Spleen (tissue), 11 donors: Measurements from ENCODE around the gene RHBDL3. TPM values are rescaled to one million over a fixed set of nuclear protein-coding genes. Genes with fewer than 3 reads are reported as not detected.

Experiments used
- DNase-seq: peaks from one replicate; pipeline ENCODE4 v3.0.0-alpha.2; 2020
- H3K27ac ChIP-seq, 8 donors: fragments of 200-600 bp; sonication (generic) in 7 of 8; 1 replicate in 4 of 8; 2 replicates in 4 of 8; pipeline versions ENCODE4 v1.5.0 to v1.8.0; 2016 to 2021; ENCODE audit warnings: inconsistent platforms in 4 of 8, mild to moderate bottlenecking in 4 of 8, moderate library complexity in 1 of 8
- H3K27me3 ChIP-seq, 7 donors: fragments of 200-600 bp; sonication (generic) in 6 of 7; replicated peaks in 1 of 7; 1 replicate in 4 of 7; 2 replicates in 3 of 7; pipeline versions ENCODE4 v1.5.0 to v1.8.0; 2016 to 2021; ENCODE audit warnings: inconsistent platforms in 3 of 7, mild to moderate bottlenecking in 1 of 7
- H3K36me3 ChIP-seq, 6 donors: fragments of 200-600 bp; sonication (generic) in 5 of 6; 1 replicate in 4 of 6; 2 replicates in 2 of 6; pipeline versions ENCODE4 v1.5.0 to v1.8.0; 2016 to 2021; ENCODE audit warnings: inconsistent platforms in 2 of 6
- H3K4me1 ChIP-seq, 6 donors: fragments of 200-600 bp; sonication (generic) in 5 of 6; 1 replicate in 3 of 6; 2 replicates in 3 of 6; pipeline versions ENCODE4 v1.5.0 to v1.8.0; 2016 to 2021; ENCODE audit warnings: inconsistent platforms in 3 of 6
- H3K4me3 ChIP-seq, 8 donors: fragments of 200-600 bp; sonication (generic) in 7 of 8; 1 replicate in 4 of 8; 2 replicates in 4 of 8; pipeline versions ENCODE4 v1.5.0 to v1.8.0; 2016 to 2021; ENCODE audit warnings: inconsistent platforms in 4 of 8, mild to moderate bottlenecking in 4 of 8, moderate library complexity in 2 of 8
- H3K9me3 ChIP-seq, 8 donors: fragments of 200-600 bp; sonication (generic) in 7 of 8; 1 replicate in 4 of 8; 2 replicates in 4 of 8; pipeline versions ENCODE4 v1.5.0 to v1.8.0; 2016 to 2021; ENCODE audit warnings: inconsistent platforms in 4 of 8
- CTCF ChIP-seq, 11 experiments: fragments of 200-600 bp in 7 of 11; fragments of 450-650 bp in 4 of 11; sonication (generic) in 4 of 11; IDR thresholded peaks in 8 of 11; conservative IDR thresholded peaks in 3 of 11; 1 replicate in 7 of 11; 2 replicates in 4 of 11; pipeline versions ENCODE4 v1.4.0 to v1.8.0; 2016 to 2021; ENCODE audit warnings: antibody characterized with exemption in 11 of 11, inconsistent platforms in 4 of 11, mild to moderate bottlenecking in 1 of 11
- POLR2A ChIP-seq, 3 donors: fragments of 450-650 bp; IDR thresholded peaks; one replicate each; pipeline ENCODE4 v1.5.1; 2017; ENCODE audit warnings: antibody characterized with exemption in 3 of 3, mild to moderate bottlenecking in 1 of 3
- POLR2AphosphoS5 ChIP-seq, 3 donors: sonication (generic); formaldehyde crosslinking; IDR thresholded peaks; one replicate each; pipeline ENCODE4 v1.5.1; 2017; ENCODE audit warnings: antibody characterized with exemption in 3 of 3
- WGBS, 5 donors: extraction: QIAGEN DNeasy Blood & Tissue Kit in 3 of 5; methylation state at CpG; one replicate each; pipeline versions ENCODE4 v1.1.5 to v1.1.7; 2013 to 2018; 5-methylcytosine and 5-hydroxymethylcytosine counted together
- intact Hi-C: fragments of 100-400 bp; cut with DNase I; formaldehyde crosslinking; loops from one replicate; pipeline ENCODE4 v1.15.0; 2023; ENCODE audit warnings: low total_unique reads
- microRNA-seq, 3 donors: library from miRNA; unstranded; fragments of <30 nt; microRNA quantifications; one replicate each; pipeline versions ENCODE4 to v1.1.0, GENCODE V29; 2019 to 2020
- polyA plus RNA-seq, 3 donors: library from polyadenylated mRNA; stranded (reverse); fragments of 200-250 nt; gene quantifications; one replicate each; pipeline ENCODE4 v1.2.1, GENCODE V29; 2013
- small RNA-seq, 4 donors: library from RNA; depleted of rRNA; stranded (forward); fragments of <200 nt; gene quantifications; one replicate each; pipeline ENCODE3, GENCODE V24; 2016
- total RNA-seq, 7 donors: library from RNA; depleted of rRNA in 3 of 7; stranded (reverse); fragments of >200 nt in 3 of 7; fragmentation: NEBNext Ultra II Directional in 4 of 7; extraction: Animal tissue kit (Norgen Biotek cat#: 25700) in 4 of 7; gene quantifications; one replicate each; pipeline versions ENCODE4 v1.1.0 to v1.2.1, GENCODE V29; 2016 to 2021
- donor health status: healthy with polysubstance abuse.
- donor health status: DM: no; HTN: no; CAD: no; lungs with moderate emphysema.
- donor health status: DM: no; HTN: no; CAD: no.
- donor health status: Bipolar disorder and iron deficiency.
- donor health status: healthy.
- donor health status: DM: no; HTN: no; CAD: no.
- donor health status: DM: yes; HTN: yes; CAD: no.

RHBDL3 gene
- total and polyA plus RNA-seq, 10 donors: 0.06 to 0.72 (median 0.25) TPM; not detected in 3

DNA sequence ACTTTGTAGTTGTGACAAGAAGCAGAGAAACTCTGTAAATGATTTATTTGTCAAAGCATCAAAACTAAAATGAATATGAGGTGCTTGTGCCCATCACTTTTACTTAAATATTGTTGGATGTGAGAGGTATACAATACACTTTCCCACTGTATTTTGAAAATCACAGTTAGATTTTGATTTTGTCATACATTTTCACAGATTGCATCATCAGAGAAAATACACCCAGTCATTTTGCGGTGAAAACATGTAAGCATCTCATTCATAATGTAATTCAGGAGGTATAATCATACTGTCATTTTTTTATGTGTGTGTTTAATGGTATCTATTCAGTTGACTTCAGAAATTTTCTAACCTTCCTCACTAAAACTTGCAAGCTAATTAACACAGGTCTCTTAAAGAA, 95.6 kb downstream of the RHBDL3 start:
- Histone ChIP-seq H3K9me3 (no peaks in the 10 kb centered on the region), H3K4me1 (peaks cover 12 to 94% (median 42%) of the 10 kb centered on the region in 6 donors), H3K36me3 (peaks cover 10 to 100% (median 96%) of the 10 kb centered on the region in 6 donors), H3K27me3 (no peaks in the 10 kb centered on the region), H3K4me3 (no peak overlapping the region), H3K27ac (no peak overlapping the region)
- intact Hi-C loops: no loop called here
- no peak for DNase-seq
- TF ChIP-seq POLR2AphosphoS5 (IDR thresholded peaks at IDR 0.05) (no peak), CTCF (IDR thresholded peaks at IDR 0.05 in 8 of 11, conservative IDR thresholded peaks at IDR 0.05 in 3 of 11) (no peak), POLR2A (IDR thresholded peaks at IDR 0.05) (no peak)
- 80 to 98% (median 87%) methylated on average over 1 of the region's 1 CpG for WGBS, 5 donors

- TF ChIP-seq POLR2A (IDR thresholded peaks at IDR 0.05): no peak
- TF ChIP-seq CTCF (IDR thresholded peaks at IDR 0.05 in 8 of 11, conservative IDR thresholded peaks at IDR 0.05 in 3 of 11): no peak
- no peak for TF ChIP-seq POLR2AphosphoS5 (IDR thresholded peaks at IDR 0.05)
- 55 to 71% (median 61%) methylated on average over 1 of the region's 1 CpG for WGBS, 5 donors
- H3K9me3 ChIP-seq: no peaks in the 10 kb centered on the region
- H3K27me3 ChIP-seq: no peaks in the 10 kb centered on the region
- peaks cover 0 to 62% (median 8%) of the 10 kb centered on the region in 6 donors for H3K4me1 ChIP-seq
- H3K27ac ChIP-seq: no peak overlapping the region
- H3K36me3 ChIP-seq: peaks cover 9 to 100% (median 96%) of the 10 kb centered on the region in 6 donors
- no peak for DNase-seq
- no peak overlapping the region for H3K4me3 ChIP-seq
- intact Hi-C loops: no loop called here
Observed at GRCh38 chr17:32370426-32370825, 104.8 kb downstream of the RHBDL3 start.

Small RNA genes lying within 50 kb of the gene (microRNA-seq; reads per million reads assigned to microRNA genes)
- gene MIR632: 0.85 to 1.8 (median 1.1) reads per million in 3 donors

Small RNA genes lying within 50 kb of the gene (small RNA-seq; reads per million reads assigned to genes)
- gene UBL5P2: 0 to 0.12 (median 0) reads per million in 4 donors

Other genes with a start within 250 kb of the RHBDL3 start
- 10 to 100 TPM; 30.1 to 57.1 (median 35.3) TPM for gene RHOT1, start 123.3 kb upstream of the RHBDL3 start, total RNA-seq
- 10 to 100 TPM; 21.2 to 25.7 (median 25.1) TPM for gene RHOT1, start 123.3 kb upstream of the RHBDL3 start, polyA plus RNA-seq
- 10 to 100 TPM in 6 of 7 donors, 1 to 10 TPM in 1; 9.3 to 18.1 (median 14.4) TPM for gene C17orf75, start 76.3 kb downstream of the RHBDL3 start, total RNA-seq
- gene C17orf75, start 76.3 kb downstream of the RHBDL3 start, polyA plus RNA-seq: 10 to 100 TPM; 13.1 to 25.8 (median 17.9) TPM
- 100 to 1,000 TPM; 187 to 300 (median 215) TPM for gene ZNF207, start 84.3 kb downstream of the RHBDL3 start, total RNA-seq
- gene ZNF207, start 84.3 kb downstream of the RHBDL3 start, polyA plus RNA-seq: 10 to 100 TPM; 38.9 to 58.0 (median 48.8) TPM
- gene PSMD11, start 178.7 kb downstream of the RHBDL3 start, total RNA-seq: 10 to 100 TPM; 43.0 to 84.8 (median 68.9) TPM
- 10 to 100 TPM; 28.0 to 35.2 (median 35.1) TPM for gene PSMD11, start 178.7 kb downstream of the RHBDL3 start, polyA plus RNA-seq
- gene CDK5R1, start 221.2 kb downstream of the RHBDL3 start, total RNA-seq: 10 to 100 TPM; 13.0 to 28.2 (median 20.3) TPM
- 10 to 100 TPM; 13.5 to 26.3 (median 13.6) TPM for gene CDK5R1, start 221.2 kb downstream of the RHBDL3 start, polyA plus RNA-seq